HepG2 (cell line): ENCODE results near the gene HABP4. TPM values are rescaled to one million over a fixed set of nuclear protein-coding genes. Genes with fewer than 3 reads are reported as not detected.
A peak's percentile ranks its signal among the peaks of the same experiment; 100 is the strongest.

ENCODE experiments used
- ATAD3A ChIP-seq: sonication (generic); formaldehyde crosslinking; IDR thresholded peaks from 2 replicates; pipeline ENCODE4 v1.4.0; 2020; ENCODE audit warnings: missing genetic modification reagents
- GFI1 ChIP-seq: sonication (generic); formaldehyde crosslinking; IDR thresholded peaks from 2 replicates; pipeline ENCODE4 v1.5.0; 2020; ENCODE audit warnings: missing genetic modification reagents, mild to moderate bottlenecking, borderline replicate concordance
- GPBP1L1 ChIP-seq: sonication (generic); formaldehyde crosslinking; IDR thresholded peaks from 2 replicates; pipeline ENCODE4 v1.5.0; 2020; ENCODE audit warnings: mild to moderate bottlenecking, missing genetic modification reagents
- GTF2F1 ChIP-seq: fragments of 150-350 bp; IDR thresholded peaks from 2 replicates; pipeline ENCODE4 v1.6.1; 2014; ENCODE audit warnings: low read length
- HIC2 ChIP-seq: sonication (generic); formaldehyde crosslinking; IDR thresholded peaks from 2 replicates; pipeline ENCODE4 v1.9.0; 2022; ENCODE audit warnings: low read depth, missing genetic modification reagents
- NFIC ChIP-seq: IDR thresholded peaks from 2 replicates; pipeline ENCODE4 v1.6.1; 2012; ENCODE audit warnings: mild to moderate bottlenecking, low read length, inconsistent platforms
- PBX3 ChIP-seq: sonication (generic); formaldehyde crosslinking; IDR thresholded peaks from 2 replicates; pipeline ENCODE4 v1.8.1; 2023; ENCODE audit warnings: missing genetic modification reagents, inconsistent platforms, borderline replicate concordance
- RORA ChIP-seq: sonication (generic); formaldehyde crosslinking; IDR thresholded peaks from 2 replicates; pipeline ENCODE4 v1.5.0; 2020; ENCODE audit warnings: mild to moderate bottlenecking, missing genetic modification reagents, moderate library complexity
- TEAD2 ChIP-seq: sonication (generic); formaldehyde crosslinking; IDR thresholded peaks from 2 replicates; pipeline ENCODE4 v1.9.0; 2021; ENCODE audit warnings: missing genetic modification reagents
- U2AF2 ChIP-seq: fragments of 200-400 bp; formaldehyde crosslinking; IDR thresholded peaks from 2 replicates; pipeline ENCODE4 v1.6.1; 2017; ENCODE audit warnings: low read depth, mild to moderate bottlenecking, low read length
- USF2 ChIP-seq, 2 experiments: sonication (generic) in 1 of 2; formaldehyde crosslinking in 1 of 2; IDR thresholded peaks; 2 replicates each; pipeline versions ENCODE4 v1.5.1 to v1.6.1; 2011 to 2020; ENCODE audit warnings: borderline replicate concordance in 1 of 2, low read depth in 1 of 2, low read length in 1 of 2, mild to moderate bottlenecking in 1 of 2, missing genetic modification reagents in 1 of 2, moderate library complexity in 1 of 2
- ZBTB46 ChIP-seq: sonication (generic); formaldehyde crosslinking; IDR thresholded peaks from 2 replicates; pipeline ENCODE4 v1.4.0; 2020; ENCODE audit warnings: mild to moderate bottlenecking, missing genetic modification reagents, borderline replicate concordance
- ZNF317 ChIP-seq: sonication (generic); formaldehyde crosslinking; IDR thresholded peaks from 2 replicates; pipeline ENCODE4 v1.5.0; 2020; ENCODE audit warnings: mild to moderate bottlenecking, missing genetic modification reagents
- ZNF383 ChIP-seq: sonication (generic); formaldehyde crosslinking; IDR thresholded peaks from 2 replicates; pipeline ENCODE4 v1.4.0; 2020; ENCODE audit warnings: missing genetic modification reagents, mild to moderate bottlenecking, borderline replicate concordance
- ZNF605 ChIP-seq: sonication (generic); formaldehyde crosslinking; IDR thresholded peaks from 2 replicates; pipeline ENCODE4 v1.8.0; 2022; ENCODE audit warnings: mild to moderate bottlenecking, missing genetic modification reagents
- ZNF660 ChIP-seq: sonication (generic); formaldehyde crosslinking; IDR thresholded peaks from 2 replicates; pipeline ENCODE4 v1.5.1; 2020; ENCODE audit warnings: mild to moderate bottlenecking, low read depth, missing genetic modification reagents, borderline replicate concordance
- ZNF7 ChIP-seq: IDR thresholded peaks from 2 replicates; pipeline ENCODE4 v1.6.1; 2016; ENCODE audit warnings: missing biosample characterization, missing genetic modification reagents
- ZNF768 ChIP-seq: sonication (generic); formaldehyde crosslinking; IDR thresholded peaks from 2 replicates; pipeline ENCODE4 v1.4.0; 2020; ENCODE audit warnings: missing genetic modification reagents
- ZSCAN12 ChIP-seq: sonication (generic); formaldehyde crosslinking; IDR thresholded peaks from 2 replicates; pipeline ENCODE4 v1.9.0; 2021; ENCODE audit warnings: mild to moderate bottlenecking, missing genetic modification reagents
- ZSCAN31 ChIP-seq: sonication (generic); formaldehyde crosslinking; IDR thresholded peaks from 2 replicates; pipeline ENCODE4 v1.5.0; 2020; ENCODE audit warnings: low read depth, mild to moderate bottlenecking, missing genetic modification reagents
- polyA plus RNA-seq, 8 experiments: library from polyadenylated mRNA; depleted of rRNA in 3 of 8; stranded (reverse) in 7 of 8; unstranded in 1 of 8; fragments of >200 nt; fragmentation: Illumina TruSeq in 4 of 8; extraction: Trizol in 4 of 8; gene quantifications; 2 replicates each; pipeline versions ENCODE4 v1.2.1 to v1.2.3, GENCODE V29; 2011 to 2016; ENCODE audit warnings: low read depth in 4 of 8, missing spikeins in 1 of 8, mixed read lengths in 1 of 8; ENCODE audit not compliant: insufficient read depth in 1 of 8
- total RNA-seq, 5 experiments: library from RNA; depleted of rRNA; stranded (reverse); fragments of >200 nt; fragmentation: Illumina TruSeq; extraction: Trizol; gene quantifications; 2 replicates each; pipeline ENCODE4 v1.2.3, GENCODE V29; 2016; ENCODE audit warnings: low read depth in 1 of 5

Gene HABP4
- total and polyA plus RNA-seq, 2 of the 13 experiments (the other 11 are each of a cell fraction or from before 2014, with no cell fraction given): 14.3 to 26.6 TPM

- TF ChIP-seq USF2 (IDR thresholded peaks at IDR 0.05; ENCODE audit: low read depth, low read length): peak; percentile 21; the same call in 1 of the 2 replicates
- peak; percentile 71; the same call in 1 of the 2 replicates for TF ChIP-seq USF2 (CRISPR knock-in tag; IDR thresholded peaks at IDR 0.05; ENCODE audit: borderline replicate concordance)
- no peak for TF ChIP-seq GTF2F1
- no peak for TF ChIP-seq ZNF768
- TF ChIP-seq ZNF605 (CRISPR knock-in tag): peak; percentile 53; the same call in 1 of the 2 replicates
- peak; percentile 24; the same call in 1 of the 2 replicates for TF ChIP-seq ZNF7 (CRISPR knock-in tag)
- TF ChIP-seq TEAD2 (CRISPR knock-in tag): no peak
- TF ChIP-seq ATAD3A (CRISPR knock-in tag): no peak
- TF ChIP-seq ZNF317 (CRISPR knock-in tag): peak; percentile 84; the same call in 1 of the 2 replicates
- TF ChIP-seq GFI1 (CRISPR knock-in tag): peak; percentile 44; the same call in 1 of the 2 replicates
- peak; percentile 80; the same call in 1 of the 2 replicates for TF ChIP-seq ZSCAN31 (CRISPR knock-in tag)
- no peak for TF ChIP-seq RORA (CRISPR knock-in tag)
- TF ChIP-seq NFIC: no peak; the same call in 1 of the 2 replicates
- TF ChIP-seq ZNF660 (CRISPR knock-in tag): no peak
- no peak for TF ChIP-seq GPBP1L1 (CRISPR knock-in tag)
- TF ChIP-seq ZSCAN12 (CRISPR knock-in tag): peak; percentile 86
- no peak for TF ChIP-seq ZNF383 (CRISPR knock-in tag)
- no peak for TF ChIP-seq PBX3 (CRISPR knock-in tag)
- TF ChIP-seq U2AF2: no peak
- TF ChIP-seq HIC2 (CRISPR knock-in tag): peak; percentile 79
- TF ChIP-seq ZBTB46 (CRISPR knock-in tag): no peak
Measured at GRCh38 chr9:96436456-96437126, 13.4 kb upstream of the HABP4 start (continued).
